HG03575 (cell line): Measurements from ENCODE around the gene PRKCA.
A peak's percentile ranks its signal among the peaks of the same experiment; 100 is the strongest.

Experiments used
- ATAC-seq: cut with Tn5 transposase; IDR thresholded peaks from one replicate; pipeline ENCODE4 v1.9.1; 2021; ENCODE audit not compliant: unreplicated experiment, insufficient number of reproducible peaks, low FRiP score; ENCODE audit errors: extremely low read depth

PRKCA gene

GRCh38 chr17:66423056-66423955, 120.9 kb downstream of the PRKCA start:
- no peak for ATAC-seq

- ATAC-seq, result no peak
Measured at GRCh38 chr17:66425756-66426396, 123.5 kb downstream of the PRKCA start.

GRCh38 chr17:66426397-66427033, 124.1 kb downstream of the PRKCA start:
- ATAC-seq, result no peak

GRCh38 chr17:66427134-66427533, 124.7 kb downstream of the PRKCA start:
- ATAC-seq, result no peak

DNA sequence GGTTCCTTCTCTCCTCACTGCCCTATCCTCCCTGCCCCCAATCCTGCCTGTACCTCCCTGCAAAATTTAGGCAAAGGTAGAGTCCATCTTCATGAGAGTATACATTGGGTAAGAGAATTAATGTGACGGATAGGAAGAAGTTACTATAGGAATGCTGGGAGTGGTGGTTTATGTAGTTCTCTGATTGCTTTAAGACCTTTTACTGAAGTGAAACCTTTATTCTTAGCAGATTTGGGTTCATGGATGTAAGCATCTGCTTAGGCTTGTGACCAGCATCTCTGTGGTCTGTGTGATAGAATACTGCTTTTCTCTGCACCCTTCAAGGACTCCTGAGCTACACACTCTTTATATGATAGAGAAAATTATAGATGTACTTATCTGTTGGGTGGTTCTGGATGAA, 127.3 kb downstream of the PRKCA start:
- ATAC-seq, result no peak

DNA sequence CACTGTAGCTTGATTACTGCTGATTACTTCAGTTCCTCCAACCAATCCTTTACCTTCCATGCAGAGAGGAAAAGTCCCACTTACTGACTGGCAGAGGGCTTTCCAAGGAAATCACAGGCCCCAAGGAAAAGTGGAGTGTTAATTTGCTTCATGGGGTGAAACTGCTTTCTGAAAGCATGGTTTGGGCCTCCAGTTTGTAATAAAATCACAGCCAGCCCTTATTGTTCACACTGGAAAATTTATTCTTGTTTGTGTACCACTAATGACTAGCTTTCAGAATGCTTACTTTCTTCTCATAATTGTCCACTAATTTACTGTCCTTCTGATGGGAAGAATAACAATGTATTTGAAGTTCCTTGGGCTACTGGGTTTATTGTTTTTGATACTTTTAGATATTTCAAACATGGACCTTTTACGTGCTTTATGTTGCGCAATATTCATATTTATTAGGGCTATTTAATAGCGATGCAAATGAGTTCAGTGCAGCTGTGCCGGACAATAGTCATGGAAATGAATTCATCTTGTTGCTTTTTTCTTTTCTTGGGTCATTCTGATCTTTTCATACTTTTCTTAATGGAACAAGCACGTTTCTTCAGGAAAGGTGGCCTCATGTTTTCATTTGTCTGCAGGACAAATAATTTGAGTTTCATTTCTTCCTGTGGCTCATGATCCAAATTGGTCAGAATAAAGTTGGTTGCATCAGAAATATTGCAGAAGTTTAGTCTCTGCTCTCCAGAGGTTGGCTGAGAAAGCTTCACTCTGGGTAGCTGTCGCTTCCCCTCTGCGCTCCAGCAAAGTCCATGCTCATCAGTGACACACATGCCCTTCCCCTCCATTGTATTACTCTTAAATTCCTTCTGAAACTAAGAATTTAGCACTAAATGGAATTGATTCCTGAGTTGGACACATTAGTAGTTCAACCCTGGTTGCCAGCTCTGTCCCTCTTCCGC, 128.7 kb downstream of the PRKCA start:
- ATAC-seq, result no peak

GRCh38 chr17:66431910-66432309, 129.5 kb downstream of the PRKCA start:
- ATAC-seq, result no peak

DNA sequence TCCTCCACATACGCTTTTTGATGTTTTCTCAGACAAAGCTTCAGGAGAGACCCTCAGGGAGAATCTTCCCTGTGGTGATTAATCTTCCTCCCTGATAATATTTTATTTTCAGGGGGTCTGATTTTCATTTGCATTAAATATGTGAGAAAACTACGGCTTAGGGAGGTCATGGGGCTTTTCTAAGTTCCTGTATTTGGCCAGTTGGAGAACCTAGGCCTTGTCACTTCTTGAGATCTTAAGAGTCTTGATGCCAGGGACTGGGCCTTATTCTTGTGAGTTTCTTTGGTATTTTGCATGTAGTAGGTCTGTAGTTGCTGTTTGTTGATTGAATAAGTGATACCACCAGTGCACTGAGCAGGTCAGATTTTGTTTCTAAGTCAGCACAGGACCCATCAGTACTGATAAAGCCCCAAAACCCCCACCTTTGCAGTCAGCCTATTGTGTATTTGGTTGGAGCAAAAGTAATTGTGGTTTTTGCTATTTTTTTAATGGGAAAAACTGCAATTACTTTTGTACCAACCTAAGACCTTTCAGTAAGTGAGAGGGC, 130.1 kb downstream of the PRKCA start:
- no peak for ATAC-seq

GRCh38 chr17:66432996-66433551, 130.7 kb downstream of the PRKCA start:
- no peak for ATAC-seq

- ATAC-seq, result no peak
Measured at GRCh38 chr17:66435182-66435581, 132.8 kb downstream of the PRKCA start.

- no peak for ATAC-seq
Measured at GRCh38 chr17:66436631-66437030, 134.2 kb downstream of the PRKCA start.

DNA sequence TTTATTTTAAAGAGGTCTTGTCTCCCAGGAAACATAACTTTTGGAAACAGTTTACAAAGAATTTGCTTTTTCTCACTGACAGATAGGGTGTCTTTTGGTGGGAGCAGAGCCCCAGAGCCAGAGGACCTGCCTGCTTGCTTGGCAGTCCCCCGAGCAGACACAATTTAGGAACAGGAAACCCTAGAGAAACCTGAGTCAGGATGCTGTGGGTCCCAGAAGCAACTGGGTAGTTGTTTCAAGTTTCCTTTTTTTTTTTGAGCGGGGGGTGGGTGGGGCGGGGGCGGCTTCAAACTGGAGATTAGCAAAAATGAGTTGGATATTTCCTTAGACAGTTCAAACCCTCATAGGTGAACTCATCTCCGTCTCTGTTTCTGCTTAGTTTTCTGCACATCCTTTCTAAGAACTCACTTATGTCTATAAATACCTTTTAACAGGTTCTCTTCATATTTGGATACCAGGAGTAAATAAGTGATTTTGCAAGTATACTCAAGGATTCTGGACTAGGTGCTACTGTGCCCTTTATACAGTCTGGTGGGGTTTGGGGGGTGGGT, 135.1 kb downstream of the PRKCA start:
- no peak for ATAC-seq

DNA sequence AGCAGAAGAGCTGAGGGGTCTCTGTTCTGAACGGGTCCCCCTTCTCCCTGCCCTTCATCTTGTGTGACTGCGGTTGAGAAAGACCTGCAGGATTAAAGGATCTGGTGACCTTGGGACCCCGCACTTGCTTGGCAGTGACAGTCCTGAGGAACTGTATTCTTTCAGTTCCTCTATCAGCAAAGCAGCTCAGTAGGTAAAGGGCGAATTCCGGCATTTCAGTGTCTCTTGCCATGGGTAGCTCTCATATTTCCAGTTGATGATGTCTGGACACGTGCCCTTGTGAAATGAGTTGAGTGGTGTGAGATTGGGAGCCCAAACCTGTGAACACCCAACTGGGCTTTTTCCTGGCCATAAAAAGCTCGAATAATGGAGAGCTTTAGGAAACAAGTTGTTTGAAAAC, 135.7 kb downstream of the PRKCA start:
- no peak for ATAC-seq

GRCh38 chr17:66441101-66441661, 138.8 kb downstream of the PRKCA start:
- peak; percentile 56 for ATAC-seq

GRCh38 chr17:66443166-66443565, 140.8 kb downstream of the PRKCA start:
- no peak for ATAC-seq

GRCh38 chr17:66443606-66444005, 141.2 kb downstream of the PRKCA start:
- no peak for ATAC-seq

DNA sequence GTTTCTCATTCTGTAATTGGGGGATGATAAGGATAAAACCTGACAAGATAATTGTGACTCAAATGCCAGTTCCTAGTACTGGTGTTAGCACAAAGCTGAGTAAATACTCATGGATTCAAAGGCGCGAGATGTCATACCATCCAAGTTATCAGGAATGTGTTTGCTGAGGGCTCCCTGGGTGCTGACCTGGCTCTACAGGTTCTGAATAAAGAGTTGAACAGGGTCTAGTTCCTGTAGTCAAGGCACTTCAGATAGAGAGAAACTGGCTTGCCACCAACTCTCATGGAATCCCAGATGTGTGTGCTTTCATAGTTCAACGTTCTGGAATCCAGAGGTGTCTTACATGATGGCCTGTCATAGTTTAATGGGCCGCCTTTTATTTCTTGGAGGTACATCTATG, 141.6 kb downstream of the PRKCA start:
- no peak for ATAC-seq

DNA sequence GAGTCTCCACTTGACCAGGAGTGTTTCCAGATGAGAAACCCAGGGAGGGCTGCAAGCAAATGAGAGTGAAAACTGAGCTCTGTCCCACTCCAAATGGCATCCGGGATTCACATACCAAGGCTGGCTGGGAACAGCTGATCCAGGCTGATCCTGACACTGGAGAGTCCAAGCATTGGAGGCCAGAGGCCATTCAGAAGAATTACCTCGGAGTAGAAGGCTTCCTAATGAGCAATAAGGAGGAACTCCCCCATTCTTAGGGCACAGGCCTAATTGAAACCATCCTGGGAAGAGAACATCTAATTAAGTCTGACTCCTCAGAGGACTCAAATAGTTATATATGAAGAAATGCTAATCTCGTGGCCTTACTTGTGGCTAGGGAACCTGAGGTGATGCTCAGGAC, 142.8 kb downstream of the PRKCA start:
- no peak for ATAC-seq
